ENCODE data around the gene AGBL1. TPM values are rescaled to one million over a fixed set of nuclear protein-coding genes. Genes with fewer than 3 reads are reported as not detected.

AGBL1 gene
- polyA plus RNA-seq, 4 donors, result 0.01 to 0.04 TPM; not detected in 2

- Histone ChIP-seq H3K4me1 (ENCODE audit: control insufficient read depth in 3 of 3, insufficient read depth in 2 of 3, low read depth in 1 of 3, low read length in 2 of 3) (no peaks in the 10 kb centered on the region), H3K9me3 (ENCODE audit: control insufficient read depth in 2 of 2, insufficient read depth in 1 of 2, low read depth in 1 of 2, low read length in 1 of 2) (no peaks in the 10 kb centered on the region), H3K27me3 (ENCODE audit: control insufficient read depth in 3 of 3, insufficient read depth in 3 of 3, low read length in 3 of 3) (no peaks in the 10 kb centered on the region), H3K27ac (ENCODE audit: low read depth in 1 of 3, low read length in 2 of 3) (no peak overlapping the region), H3K4me3 (ENCODE audit: low read depth in 1 of 3, low read length in 3 of 3) (no peak overlapping the region), H3K36me3 (ENCODE audit: control insufficient read depth in 3 of 3, insufficient read depth in 2 of 3, low read depth in 1 of 3, low read length in 3 of 3) (no peaks in the 10 kb centered on the region)
- FAIRE-seq (no peak), DNase-seq (no peak)
- 92 to 93% (median 93%) methylated on average over 1 of the region's 1 CpG for WGBS, 3 donors
Measured at GRCh38 chr15:86591158-86591557, 511.5 kb downstream of the AGBL1 start.

- peak in 1 of 2 donors; percentile 43 for DNase-seq
- 55 to 59% (median 56%) methylated on average over 9 of the region's 9 CpGs for WGBS, 3 donors
- Histone ChIP-seq H3K27ac (ENCODE audit: low read depth in 1 of 3, low read length in 2 of 3) (no peak overlapping the region), H3K9me3 (ENCODE audit: control insufficient read depth in 2 of 2, insufficient read depth in 1 of 2, low read depth in 1 of 2, low read length in 1 of 2) (no peaks in the 10 kb centered on the region), H3K36me3 (ENCODE audit: control insufficient read depth in 3 of 3, insufficient read depth in 2 of 3, low read depth in 1 of 3, low read length in 3 of 3) (no peaks in the 10 kb centered on the region), H3K4me3 (ENCODE audit: low read depth in 1 of 3, low read length in 3 of 3) (no peak overlapping the region), H3K27me3 (ENCODE audit: control insufficient read depth in 3 of 3, insufficient read depth in 3 of 3, low read length in 3 of 3) (no peaks in the 10 kb centered on the region), H3K4me1 (ENCODE audit: control insufficient read depth in 3 of 3, insufficient read depth in 2 of 3, low read depth in 1 of 3, low read length in 2 of 3) (no peaks in the 10 kb centered on the region)
- no peak for FAIRE-seq
Measured at GRCh38 chr15:86591994-86592735, 512.5 kb downstream of the AGBL1 start.

- H3K27me3 ChIP-seq (ENCODE audit: control insufficient read depth in 3 of 3, insufficient read depth in 3 of 3, low read length in 3 of 3), result no peaks in the 10 kb centered on the region
- DNase-seq (no peak), FAIRE-seq (no peak)
- 61 to 79% (median 75%) methylated on average over 1 of the region's 1 CpG for WGBS, 3 donors
- no peak overlapping the region for H3K27ac ChIP-seq (ENCODE audit: low read depth in 1 of 3, low read length in 2 of 3)
- H3K4me3 ChIP-seq (ENCODE audit: low read depth in 1 of 3, low read length in 3 of 3), result no peak overlapping the region
- no peaks in the 10 kb centered on the region for H3K9me3 ChIP-seq (ENCODE audit: control insufficient read depth in 2 of 2, insufficient read depth in 1 of 2, low read depth in 1 of 2, low read length in 1 of 2)
- H3K36me3 ChIP-seq (ENCODE audit: control insufficient read depth in 3 of 3, insufficient read depth in 2 of 3, low read depth in 1 of 3, low read length in 3 of 3), result no peaks in the 10 kb centered on the region
- no peaks in the 10 kb centered on the region for H3K4me1 ChIP-seq (ENCODE audit: control insufficient read depth in 3 of 3, insufficient read depth in 2 of 3, low read depth in 1 of 3, low read length in 2 of 3)
Measured at GRCh38 chr15:86595741-86596140, 516.1 kb downstream of the AGBL1 start.

GRCh38 chr15:86603466-86603865 is 523.8 kb downstream of the AGBL1 start:
- FAIRE-seq (no peak), DNase-seq (no peak)
- no peaks in the 10 kb centered on the region for H3K4me1 ChIP-seq (ENCODE audit: control insufficient read depth in 3 of 3, insufficient read depth in 2 of 3, low read depth in 1 of 3, low read length in 2 of 3)

GRCh38 chr15:86608461-86609205 is 529.0 kb downstream of the AGBL1 start:
- H3K27ac ChIP-seq (ENCODE audit: low read depth in 1 of 3, low read length in 2 of 3), result no peak overlapping the region
- no peaks in the 10 kb centered on the region for H3K27me3 ChIP-seq (ENCODE audit: control insufficient read depth in 3 of 3, insufficient read depth in 3 of 3, low read length in 3 of 3)
- no peaks in the 10 kb centered on the region for H3K36me3 ChIP-seq (ENCODE audit: control insufficient read depth in 3 of 3, insufficient read depth in 2 of 3, low read depth in 1 of 3, low read length in 3 of 3)
- H3K9me3 ChIP-seq (ENCODE audit: control insufficient read depth in 2 of 2, insufficient read depth in 1 of 2, low read depth in 1 of 2, low read length in 1 of 2), result no peaks in the 10 kb centered on the region
- 49 to 65% (median 55%) methylated on average over 7 of the region's 7 CpGs for WGBS, 3 donors
- no peak for DNase-seq
- H3K4me3 ChIP-seq (ENCODE audit: low read depth in 1 of 3, low read length in 3 of 3), result no peak overlapping the region
- peaks cover 3 to 6% (median 3%) of the 10 kb centered on the region in 3 donors for H3K4me1 ChIP-seq (ENCODE audit: control insufficient read depth in 3 of 3, insufficient read depth in 2 of 3, low read depth in 1 of 3, low read length in 2 of 3)
- no peak for FAIRE-seq

More at GRCh38 chr15:86603466-86603865, 523.8 kb downstream of the AGBL1 start:
- 66 to 90% (median 83%) methylated on average over 2 of the region's 2 CpGs for WGBS, 3 donors
- Histone ChIP-seq H3K36me3 (ENCODE audit: control insufficient read depth in 3 of 3, insufficient read depth in 2 of 3, low read depth in 1 of 3, low read length in 3 of 3) (no peaks in the 10 kb centered on the region), H3K4me3 (ENCODE audit: low read depth in 1 of 3, low read length in 3 of 3) (no peak overlapping the region), H3K27ac (ENCODE audit: low read depth in 1 of 3, low read length in 2 of 3) (no peak overlapping the region), H3K27me3 (ENCODE audit: control insufficient read depth in 3 of 3, insufficient read depth in 3 of 3, low read length in 3 of 3) (no peaks in the 10 kb centered on the region), H3K9me3 (ENCODE audit: control insufficient read depth in 2 of 2, insufficient read depth in 1 of 2, low read depth in 1 of 2, low read length in 1 of 2) (no peaks in the 10 kb centered on the region)

GRCh38 chr15:86609275-86609674 is 529.6 kb downstream of the AGBL1 start:
- Histone ChIP-seq H3K9me3 (ENCODE audit: control insufficient read depth in 2 of 2, insufficient read depth in 1 of 2, low read depth in 1 of 2, low read length in 1 of 2) (no peaks in the 10 kb centered on the region), H3K4me1 (ENCODE audit: control insufficient read depth in 3 of 3, insufficient read depth in 2 of 3, low read depth in 1 of 3, low read length in 2 of 3) (peaks cover 3 to 6% (median 3%) of the 10 kb centered on the region in 3 donors), H3K27ac (ENCODE audit: low read depth in 1 of 3, low read length in 2 of 3) (no peak overlapping the region), H3K36me3 (ENCODE audit: control insufficient read depth in 3 of 3, insufficient read depth in 2 of 3, low read depth in 1 of 3, low read length in 3 of 3) (no peaks in the 10 kb centered on the region), H3K4me3 (ENCODE audit: low read depth in 1 of 3, low read length in 3 of 3) (no peak overlapping the region), H3K27me3 (ENCODE audit: control insufficient read depth in 3 of 3, insufficient read depth in 3 of 3, low read length in 3 of 3) (no peaks in the 10 kb centered on the region)
- FAIRE-seq (no peak), DNase-seq (peak; percentile 32 to 42)
- WGBS, 3 donors, result 72 to 85% (median 79%) methylated on average over 3 of the region's 3 CpGs

GRCh38 chr15:86610038-86610437 is 530.4 kb downstream of the AGBL1 start:
- Histone ChIP-seq H3K4me1 (ENCODE audit: control insufficient read depth in 3 of 3, insufficient read depth in 2 of 3, low read depth in 1 of 3, low read length in 2 of 3) (peaks cover 3 to 7% (median 4%) of the 10 kb centered on the region in 3 donors), H3K27ac (ENCODE audit: low read depth in 1 of 3, low read length in 2 of 3) (no peak overlapping the region), H3K36me3 (ENCODE audit: control insufficient read depth in 3 of 3, insufficient read depth in 2 of 3, low read depth in 1 of 3, low read length in 3 of 3) (no peaks in the 10 kb centered on the region), H3K9me3 (ENCODE audit: control insufficient read depth in 2 of 2, insufficient read depth in 1 of 2, low read depth in 1 of 2, low read length in 1 of 2) (peaks cover 0 to 2% of the 10 kb centered on the region in 2 donors), H3K27me3 (ENCODE audit: control insufficient read depth in 3 of 3, insufficient read depth in 3 of 3, low read length in 3 of 3) (no peaks in the 10 kb centered on the region), H3K4me3 (ENCODE audit: low read depth in 1 of 3, low read length in 3 of 3) (no peak overlapping the region)
- 71 to 91% (median 78%) methylated on average over 2 of the region's 2 CpGs for WGBS, 3 donors
- FAIRE-seq (no peak), DNase-seq (no peak)

GRCh38 chr15:86611417-86612040 is 531.9 kb downstream of the AGBL1 start:
- DNase-seq (peak; percentile 76 to 79), FAIRE-seq (no peak)
- Histone ChIP-seq H3K27me3 (ENCODE audit: control insufficient read depth in 3 of 3, insufficient read depth in 3 of 3, low read length in 3 of 3) (no peaks in the 10 kb centered on the region), H3K27ac (ENCODE audit: low read depth in 1 of 3, low read length in 2 of 3) (peak overlapping the region; percentile 28 to 60 (median 53)), H3K9me3 (ENCODE audit: control insufficient read depth in 2 of 2, insufficient read depth in 1 of 2, low read depth in 1 of 2, low read length in 1 of 2) (peaks cover 0 to 2% of the 10 kb centered on the region in 2 donors), H3K36me3 (ENCODE audit: control insufficient read depth in 3 of 3, insufficient read depth in 2 of 3, low read depth in 1 of 3, low read length in 3 of 3) (no peaks in the 10 kb centered on the region), H3K4me3 (ENCODE audit: low read depth in 1 of 3, low read length in 3 of 3) (no peak overlapping the region), H3K4me1 (ENCODE audit: control insufficient read depth in 3 of 3, insufficient read depth in 2 of 3, low read depth in 1 of 3, low read length in 2 of 3) (peaks cover 6 to 21% (median 6%) of the 10 kb centered on the region in 3 donors)
- WGBS, 3 donors, result 10 to 30% (median 11%) methylated on average over 2 of the region's 2 CpGs
